Measurements from ENCODE around the gene GRIK1.

GRIK1 gene

GRCh38 chr21:29637134-29637533 lies 302.7 kb downstream of the GRIK1 start:
- Histone ChIP-seq H3K9ac (ENCODE audit: low read length) (no peak overlapping the region), H3K9me3 (ENCODE audit: control insufficient read depth, insufficient read depth, low read depth, low read length) (no peaks in the 10 kb centered on the region), H3K4me1 (ENCODE audit: control insufficient read depth, insufficient read depth, low read length) (no peaks in the 10 kb centered on the region), H3K4me3 (ENCODE audit: low read depth, low read length) (no peak overlapping the region), H3K36me3 (ENCODE audit: control insufficient read depth, insufficient read depth, low read length) (no peaks in the 10 kb centered on the region), H3K27ac (ENCODE audit: low read depth, low read length) (no peak overlapping the region), H3K27me3 (ENCODE audit: control insufficient read depth, insufficient read depth, low read length) (no peaks in the 10 kb centered on the region)

- Histone ChIP-seq H3K27ac (ENCODE audit: low read depth, low read length) (no peak overlapping the region), H3K27me3 (ENCODE audit: control insufficient read depth, insufficient read depth, low read length) (no peaks in the 10 kb centered on the region), H3K9ac (ENCODE audit: low read length) (no peak overlapping the region), H3K4me1 (ENCODE audit: control insufficient read depth, insufficient read depth, low read length) (no peaks in the 10 kb centered on the region), H3K4me3 (ENCODE audit: low read depth, low read length) (no peak overlapping the region), H3K9me3 (ENCODE audit: control insufficient read depth, insufficient read depth, low read depth, low read length) (no peaks in the 10 kb centered on the region), H3K36me3 (ENCODE audit: control insufficient read depth, insufficient read depth, low read length) (no peaks in the 10 kb centered on the region)
Measured at GRCh38 chr21:29634418-29634817, 305.4 kb downstream of the GRIK1 start.

- Histone ChIP-seq H3K36me3 (ENCODE audit: control insufficient read depth, insufficient read depth, low read length) (no peaks in the 10 kb centered on the region), H3K27me3 (ENCODE audit: control insufficient read depth, insufficient read depth, low read length) (no peaks in the 10 kb centered on the region), H3K9ac (ENCODE audit: low read length) (no peak overlapping the region), H3K9me3 (ENCODE audit: control insufficient read depth, insufficient read depth, low read depth, low read length) (no peaks in the 10 kb centered on the region), H3K27ac (ENCODE audit: low read depth, low read length) (no peak overlapping the region), H3K4me3 (ENCODE audit: low read depth, low read length) (no peak overlapping the region), H3K4me1 (ENCODE audit: control insufficient read depth, insufficient read depth, low read length) (no peaks in the 10 kb centered on the region)
Measured at GRCh38 chr21:29633756-29634155, 306.0 kb downstream of the GRIK1 start.

GRCh38 chr21:29630441-29630840 lies 309.4 kb downstream of the GRIK1 start:
- Histone ChIP-seq H3K9me3 (ENCODE audit: control insufficient read depth, insufficient read depth, low read depth, low read length) (no peaks in the 10 kb centered on the region), H3K27me3 (ENCODE audit: control insufficient read depth, insufficient read depth, low read length) (no peaks in the 10 kb centered on the region), H3K9ac (ENCODE audit: low read length) (no peak overlapping the region), H3K36me3 (ENCODE audit: control insufficient read depth, insufficient read depth, low read length) (no peaks in the 10 kb centered on the region), H3K27ac (ENCODE audit: low read depth, low read length) (no peak overlapping the region), H3K4me1 (ENCODE audit: control insufficient read depth, insufficient read depth, low read length) (no peaks in the 10 kb centered on the region), H3K4me3 (ENCODE audit: low read depth, low read length) (no peak overlapping the region)

GRCh38 chr21:29627905-29628304 lies 311.9 kb downstream of the GRIK1 start:
- Histone ChIP-seq H3K27me3 (ENCODE audit: control insufficient read depth, insufficient read depth, low read length) (no peaks in the 10 kb centered on the region), H3K27ac (ENCODE audit: low read depth, low read length) (no peak overlapping the region)

GRCh38 chr21:29626801-29627470 lies 312.9 kb downstream of the GRIK1 start:
- Histone ChIP-seq H3K4me1 (ENCODE audit: control insufficient read depth, insufficient read depth, low read length) (no peaks in the 10 kb centered on the region), H3K27me3 (ENCODE audit: control insufficient read depth, insufficient read depth, low read length) (no peaks in the 10 kb centered on the region), H3K9ac (ENCODE audit: low read length) (no peak overlapping the region), H3K9me3 (ENCODE audit: control insufficient read depth, insufficient read depth, low read depth, low read length) (no peaks in the 10 kb centered on the region), H3K4me3 (ENCODE audit: low read depth, low read length) (no peak overlapping the region), H3K27ac (ENCODE audit: low read depth, low read length) (no peak overlapping the region), H3K36me3 (ENCODE audit: control insufficient read depth, insufficient read depth, low read length) (no peaks in the 10 kb centered on the region)

More at GRCh38 chr21:29627905-29628304, 311.9 kb downstream of the GRIK1 start:
- H3K4me1 ChIP-seq (ENCODE audit: control insufficient read depth, insufficient read depth, low read length): no peaks in the 10 kb centered on the region
- no peaks in the 10 kb centered on the region for H3K36me3 ChIP-seq (ENCODE audit: control insufficient read depth, insufficient read depth, low read length)
- no peak overlapping the region for H3K9ac ChIP-seq (ENCODE audit: low read length)
- no peak overlapping the region for H3K4me3 ChIP-seq (ENCODE audit: low read depth, low read length)
- H3K9me3 ChIP-seq (ENCODE audit: control insufficient read depth, insufficient read depth, low read depth, low read length): no peaks in the 10 kb centered on the region

- Histone ChIP-seq H3K27ac (ENCODE audit: low read depth, low read length) (no peak overlapping the region), H3K27me3 (ENCODE audit: control insufficient read depth, insufficient read depth, low read length) (no peaks in the 10 kb centered on the region), H3K36me3 (ENCODE audit: control insufficient read depth, insufficient read depth, low read length) (no peaks in the 10 kb centered on the region), H3K9me3 (ENCODE audit: control insufficient read depth, insufficient read depth, low read depth, low read length) (no peaks in the 10 kb centered on the region), H3K9ac (ENCODE audit: low read length) (no peak overlapping the region), H3K4me1 (ENCODE audit: control insufficient read depth, insufficient read depth, low read length) (no peaks in the 10 kb centered on the region), H3K4me3 (ENCODE audit: low read depth, low read length) (no peak overlapping the region)
Measured at GRCh38 chr21:29625990-29626389, 313.8 kb downstream of the GRIK1 start.

- no peaks in the 10 kb centered on the region for H3K36me3 ChIP-seq (ENCODE audit: control insufficient read depth, insufficient read depth, low read length)
- no peak overlapping the region for H3K4me3 ChIP-seq (ENCODE audit: low read depth, low read length)
- H3K9ac ChIP-seq (ENCODE audit: low read length): no peak overlapping the region
- no peaks in the 10 kb centered on the region for H3K9me3 ChIP-seq (ENCODE audit: control insufficient read depth, insufficient read depth, low read depth, low read length)
- H3K27me3 ChIP-seq (ENCODE audit: control insufficient read depth, insufficient read depth, low read length): no peaks in the 10 kb centered on the region
- no peaks in the 10 kb centered on the region for H3K4me1 ChIP-seq (ENCODE audit: control insufficient read depth, insufficient read depth, low read length)
- no peak overlapping the region for H3K27ac ChIP-seq (ENCODE audit: low read depth, low read length)
Measured at GRCh38 chr21:29624776-29625175, 315.0 kb downstream of the GRIK1 start.

- peaks cover under 1% of the 10 kb centered on the region; the same call in 1 of the 2 replicates for H3K4me1 ChIP-seq (ENCODE audit: control insufficient read depth, insufficient read depth, low read length)
- no peak overlapping the region for H3K4me3 ChIP-seq (ENCODE audit: low read depth, low read length)
- H3K36me3 ChIP-seq (ENCODE audit: control insufficient read depth, insufficient read depth, low read length): no peaks in the 10 kb centered on the region
- no peak overlapping the region for H3K9ac ChIP-seq (ENCODE audit: low read length)
- H3K9me3 ChIP-seq (ENCODE audit: control insufficient read depth, insufficient read depth, low read depth, low read length): no peaks in the 10 kb centered on the region
- no peak overlapping the region for H3K27ac ChIP-seq (ENCODE audit: low read depth, low read length)
- no peaks in the 10 kb centered on the region for H3K27me3 ChIP-seq (ENCODE audit: control insufficient read depth, insufficient read depth, low read length)
Measured at GRCh38 chr21:29621525-29621924, 318.3 kb downstream of the GRIK1 start.

- no peak overlapping the region for H3K9ac ChIP-seq (ENCODE audit: low read length)
- H3K9me3 ChIP-seq (ENCODE audit: control insufficient read depth, insufficient read depth, low read depth, low read length): no peaks in the 10 kb centered on the region
Measured at GRCh38 chr21:29616209-29616751, 323.5 kb downstream of the GRIK1 start.

GRCh38 chr21:29613877-29614276 lies 325.9 kb downstream of the GRIK1 start:
- no peaks in the 10 kb centered on the region for H3K9me3 ChIP-seq (ENCODE audit: control insufficient read depth, insufficient read depth, low read depth, low read length)
- H3K4me3 ChIP-seq (ENCODE audit: low read depth, low read length): no peak overlapping the region
- no peak overlapping the region for H3K9ac ChIP-seq (ENCODE audit: low read length)
- H3K27ac ChIP-seq (ENCODE audit: low read depth, low read length): no peak overlapping the region
- H3K4me1 ChIP-seq (ENCODE audit: control insufficient read depth, insufficient read depth, low read length): peaks cover 9% of the 10 kb centered on the region; the same call in 1 of the 2 replicates
- H3K36me3 ChIP-seq (ENCODE audit: control insufficient read depth, insufficient read depth, low read length): no peaks in the 10 kb centered on the region
- no peaks in the 10 kb centered on the region for H3K27me3 ChIP-seq (ENCODE audit: control insufficient read depth, insufficient read depth, low read length)

More at GRCh38 chr21:29616209-29616751, 323.5 kb downstream of the GRIK1 start:
- H3K27ac ChIP-seq (ENCODE audit: low read depth, low read length): no peak overlapping the region
- no peaks in the 10 kb centered on the region for H3K36me3 ChIP-seq (ENCODE audit: control insufficient read depth, insufficient read depth, low read length)
- no peaks in the 10 kb centered on the region for H3K27me3 ChIP-seq (ENCODE audit: control insufficient read depth, insufficient read depth, low read length)
- peaks cover 9% of the 10 kb centered on the region; the same call in 1 of the 2 replicates for H3K4me1 ChIP-seq (ENCODE audit: control insufficient read depth, insufficient read depth, low read length)
- H3K4me3 ChIP-seq (ENCODE audit: low read depth, low read length): no peak overlapping the region; the same call in 1 of the 2 replicates
